Measurements from ENCODE around the gene MFSD2A. TPM values are rescaled to one million over a fixed set of nuclear protein-coding genes. Genes with fewer than 3 reads are reported as not detected.

Gene MFSD2A
- total RNA-seq, 1 experiment from 2014 or later, result 19.9 TPM

DNA sequence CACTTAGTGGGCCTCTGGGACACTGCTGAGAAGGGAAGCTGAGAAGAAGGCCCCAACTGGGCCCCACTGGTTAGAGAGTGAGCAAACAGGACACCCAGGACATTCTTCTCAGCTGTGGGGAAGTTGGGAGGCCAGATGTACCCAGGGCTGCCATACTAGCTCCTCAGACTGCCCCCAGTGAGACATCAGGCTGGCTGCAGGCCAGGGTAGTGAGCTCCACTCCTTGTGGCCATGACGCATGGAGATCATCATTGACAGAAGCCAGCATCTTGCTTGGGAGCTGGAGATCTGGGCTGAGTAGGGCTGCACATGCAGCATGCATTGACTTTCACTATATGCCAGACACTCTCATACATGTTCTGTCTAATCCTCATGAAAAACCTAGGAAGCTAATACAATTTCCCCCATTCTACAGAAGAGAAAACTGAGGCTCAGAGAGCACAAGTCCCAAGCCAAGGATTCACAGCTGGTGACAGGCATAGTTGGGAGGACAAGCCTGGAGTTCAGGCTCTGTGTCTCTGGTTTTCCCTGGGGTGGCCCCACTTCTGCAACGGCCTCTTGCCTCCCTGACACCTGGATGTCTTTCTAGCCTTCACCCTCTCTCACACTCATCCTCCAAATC lies 29.1 kb upstream of the MFSD2A start:
- Histone ChIP-seq H3K18ac (ENCODE audit: insufficient read length, low read depth, low read length) (no peak overlapping the region), H4K8ac (replicated peaks; ENCODE audit: insufficient read length, low read depth, low read length) (no peak overlapping the region), H2BK120ac (ENCODE audit: low read depth, low read length, poor library complexity, severe bottlenecking) (no peak overlapping the region), H2BK15ac (ENCODE audit: low read depth, low read length) (no peak overlapping the region), H2BK5ac (ENCODE audit: insufficient read length, low read length) (no peak overlapping the region), H3K23ac (ENCODE audit: insufficient read length, low read depth, low read length) (no peak overlapping the region), H3K4ac (ENCODE audit: low read depth, low read length) (no peak overlapping the region), H4K91ac (ENCODE audit: insufficient read length, low read depth, low read length) (no peak overlapping the region), H2BK12ac (ENCODE audit: insufficient read length, low read depth, low read length) (no peak overlapping the region), H3K27me3 (ENCODE audit: insufficient read depth, low read length) (no peaks in the 10 kb centered on the region), H2AK5ac (ENCODE audit: insufficient read length, low read length) (no peak overlapping the region), H3K4me1 (ENCODE audit: insufficient read depth, low read length) (peaks cover 6% of the 10 kb centered on the region; the same call in 1 of the 2 replicates), H3K23me2 (ENCODE audit: insufficient read length, low read depth, low read length, poor library complexity, severe bottlenecking) (peaks cover 2% of the 10 kb centered on the region), H3K9me3 (ENCODE audit: control insufficient read depth, low read depth, low read length) (no peaks in the 10 kb centered on the region), H3K56ac (ENCODE audit: insufficient read length, low read depth, low read length) (no peak overlapping the region), H3K4me2 (ENCODE audit: insufficient read depth, insufficient read length, low read length) (no peak overlapping the region), H4K20me1 (ENCODE audit: control insufficient read depth, insufficient read depth, insufficient read length) (no peaks in the 10 kb centered on the region), H3K14ac (ENCODE audit: insufficient read depth, low read length) (no peak overlapping the region; the same call in 1 of the 2 replicates), H3K27ac (ENCODE audit: insufficient read length, low read depth, low read length) (no peak overlapping the region), H2AFZ (ENCODE audit: low read length) (no peak overlapping the region), H3K9ac (ENCODE audit: extremely low read depth, insufficient read length, low read length) (no peak overlapping the region), H2BK20ac (ENCODE audit: low read depth, low read length, poor library complexity, severe bottlenecking) (no peak overlapping the region), H3K79me2 (ENCODE audit: insufficient read depth, low read length) (no peaks in the 10 kb centered on the region), H3K79me1 (ENCODE audit: insufficient read depth, low read depth, low read length, poor library complexity, severe bottlenecking) (no peaks in the 10 kb centered on the region), H4K5ac (ENCODE audit: insufficient read length, low read depth, low read length) (no peak overlapping the region), H3T11ph (ENCODE audit: low read length) (no peak overlapping the region)
- H3K9me3 Mint-ChIP-seq, result peaks cover 0 to 3% of the 10 kb centered on the region in 2 experiments; a peak in 1 of 5 replicates
- 0 out of 7 replicates have a peak, but pooled peaks cover 0 to 1% (median 0%) of the 10 kb centered on the region in 3 experiments for H3K36me3 Mint-ChIP-seq (ENCODE audit: insufficient read depth in 1 of 3, low read depth in 3 of 3)
- H3K4me3 Mint-ChIP-seq, result peak overlapping the region in 1 of 2 experiments; percentile 9; a peak in 1 of 5 replicates
- peaks cover 24 to 29% of the 10 kb centered on the region in 2 experiments for H3K4me1 Mint-ChIP-seq
- TF ChIP-seq, protein P1, sequence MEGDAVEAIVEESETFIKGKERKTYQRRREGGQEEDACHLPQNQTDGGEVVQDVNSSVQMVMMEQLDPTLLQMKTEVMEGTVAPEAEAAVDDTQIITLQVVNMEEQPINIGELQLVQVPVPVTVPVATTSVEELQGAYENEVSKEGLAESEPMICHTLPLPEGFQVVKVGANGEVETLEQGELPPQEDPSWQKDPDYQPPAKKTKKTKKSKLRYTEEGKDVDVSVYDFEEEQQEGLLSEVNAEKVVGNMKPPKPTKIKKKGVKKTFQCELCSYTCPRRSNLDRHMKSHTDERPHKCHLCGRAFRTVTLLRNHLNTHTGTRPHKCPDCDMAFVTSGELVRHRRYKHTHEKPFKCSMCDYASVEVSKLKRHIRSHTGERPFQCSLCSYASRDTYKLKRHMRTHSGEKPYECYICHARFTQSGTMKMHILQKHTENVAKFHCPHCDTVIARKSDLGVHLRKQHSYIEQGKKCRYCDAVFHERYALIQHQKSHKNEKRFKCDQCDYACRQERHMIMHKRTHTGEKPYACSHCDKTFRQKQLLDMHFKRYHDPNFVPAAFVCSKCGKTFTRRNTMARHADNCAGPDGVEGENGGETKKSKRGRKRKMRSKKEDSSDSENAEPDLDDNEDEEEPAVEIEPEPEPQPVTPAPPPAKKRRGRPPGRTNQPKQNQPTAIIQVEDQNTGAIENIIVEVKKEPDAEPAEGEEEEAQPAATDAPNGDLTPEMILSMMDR (conservative IDR thresholded peaks at IDR 0.05), result no peak
- WGBS (ENCODE audit: extremely low coverage, insufficient read length, low lambda C conversion rate), result no CpG with 5 or more reads among the region's 2 CpGs
- H3K27ac Mint-ChIP-seq, result no peak overlapping the region
- DNase-seq, result no peak
- peaks cover 45% of the 10 kb centered on the region for H3K27me3 Mint-ChIP-seq (ENCODE audit: low read depth)

Measured in H9 (cell line).